Measurements from ENCODE around the gene SGK2. TPM values are rescaled to one million over a fixed set of nuclear protein-coding genes. Genes with fewer than 3 reads are reported as not detected.
A peak's percentile ranks its signal among the peaks of the same experiment; 100 is the strongest.

The SGK2 gene
- 1 to 10 TPM in 1 of 4 donors, under 1 TPM in 3; 0.33 to 1.2 (median 0.76) TPM for total RNA-seq

GRCh38 chr20:43558412-43559146 lies at the start of gene SGK2:
SGK2 (plus strand) TSS chr20:43559027; CDS start chr20:43566496, 7,469 bp downstream.
- H3K36me3 ChIP-seq, result no peaks in the 10 kb centered on the region
- intact Hi-C loops (cut with DNase I), result no loop called here
- no peak within 1 kb of the TSS for H3K4me3 ChIP-seq (replicated peaks in 1 of 3)
- H3K9me3 ChIP-seq, result no peaks in the 10 kb centered on the region
- no peaks in the 10 kb centered on the region for H3K4me1 ChIP-seq
- no peak for TF ChIP-seq CTCF (IDR thresholded peaks at IDR 0.05)
- TF ChIP-seq POLR2A (IDR thresholded peaks at IDR 0.05), result no peak
- no peak for DNase-seq
- WGBS, 2 donors, result 75 to 80% methylated on average over 12 of the region's 12 CpGs
- no peak within 1 kb of the TSS for H3K27ac ChIP-seq
- no peaks in the 10 kb centered on the region for H3K27me3 ChIP-seq

- Histone ChIP-seq H3K4me1 (peaks cover 16% of the 10 kb centered on the region in 2 donors), H3K4me3 (replicated peaks in 1 of 3) (no peak overlapping the region), H3K36me3 (no peaks in the 10 kb centered on the region), H3K9me3 (no peaks in the 10 kb centered on the region), H3K27me3 (no peaks in the 10 kb centered on the region), H3K27ac (no peak overlapping the region)
- TF ChIP-seq CTCF (IDR thresholded peaks at IDR 0.05) (no peak), POLR2A (IDR thresholded peaks at IDR 0.05) (no peak)
- 76 to 93% methylated on average over 1 of the region's 1 CpG for WGBS, 2 donors
- no peak for DNase-seq
- intact Hi-C loops (cut with DNase I), result no loop called here
Observed at GRCh38 chr20:43511879-43512278, 46.9 kb upstream of the SGK2 start.

- Histone ChIP-seq H3K27me3 (no peaks in the 10 kb centered on the region), H3K4me1 (peaks cover 7 to 8% of the 10 kb centered on the region in 2 donors), H3K4me3 (replicated peaks in 1 of 3) (peak overlapping the region in 2 of 3 donors; percentile 1 to 49), H3K9me3 (no peaks in the 10 kb centered on the region), H3K27ac (no peak overlapping the region), H3K36me3 (no peaks in the 10 kb centered on the region)
- no peak for TF ChIP-seq CTCF (IDR thresholded peaks at IDR 0.05)
- WGBS, 2 donors, result 45 to 46% methylated on average over 9 to 10 of the region's 10 CpGs
- peak in 1 of 2 donors; percentile 6 for DNase-seq
- intact Hi-C loops (cut with DNase I), result no loop called here
Observed at GRCh38 chr20:43513372-43513930, 45.4 kb upstream of the SGK2 start.

GRCh38 chr20:43513931-43514647 lies 44.7 kb upstream of the SGK2 start:
- peak; percentile 99 for DNase-seq
- no peaks in the 10 kb centered on the region for H3K27me3 ChIP-seq
- WGBS, 2 donors, result 60 to 62% methylated on average over 24 to 29 of the region's 39 CpGs
- no peaks in the 10 kb centered on the region for H3K36me3 ChIP-seq
- no peaks in the 10 kb centered on the region for H3K9me3 ChIP-seq
- TF ChIP-seq CTCF (IDR thresholded peaks at IDR 0.05) (peak in 4 of 6 experiments; percentile 8 to 31 (median 23)), POLR2A (IDR thresholded peaks at IDR 0.05) (peak in 1 of 2 donors; percentile 77)
- intact Hi-C loops (cut with DNase I), result no loop called here
- H3K4me1 ChIP-seq, result peaks cover 7 to 8% of the 10 kb centered on the region in 2 donors
- H3K27ac ChIP-seq, result peak overlapping the region in 2 of 3 donors; percentile 17 to 65
- peak overlapping the region in 2 of 3 donors; percentile 49 to 51 for H3K4me3 ChIP-seq (replicated peaks in 1 of 3)
